ENCODE results near the gene ZNF581. TPM values are rescaled to one million over a fixed set of nuclear protein-coding genes. Genes with fewer than 3 reads are reported as not detected.

ZNF581 gene
- total and polyA plus RNA-seq, 4 donors: 2.1 to 7.3 (median 5.2) TPM

DNA sequence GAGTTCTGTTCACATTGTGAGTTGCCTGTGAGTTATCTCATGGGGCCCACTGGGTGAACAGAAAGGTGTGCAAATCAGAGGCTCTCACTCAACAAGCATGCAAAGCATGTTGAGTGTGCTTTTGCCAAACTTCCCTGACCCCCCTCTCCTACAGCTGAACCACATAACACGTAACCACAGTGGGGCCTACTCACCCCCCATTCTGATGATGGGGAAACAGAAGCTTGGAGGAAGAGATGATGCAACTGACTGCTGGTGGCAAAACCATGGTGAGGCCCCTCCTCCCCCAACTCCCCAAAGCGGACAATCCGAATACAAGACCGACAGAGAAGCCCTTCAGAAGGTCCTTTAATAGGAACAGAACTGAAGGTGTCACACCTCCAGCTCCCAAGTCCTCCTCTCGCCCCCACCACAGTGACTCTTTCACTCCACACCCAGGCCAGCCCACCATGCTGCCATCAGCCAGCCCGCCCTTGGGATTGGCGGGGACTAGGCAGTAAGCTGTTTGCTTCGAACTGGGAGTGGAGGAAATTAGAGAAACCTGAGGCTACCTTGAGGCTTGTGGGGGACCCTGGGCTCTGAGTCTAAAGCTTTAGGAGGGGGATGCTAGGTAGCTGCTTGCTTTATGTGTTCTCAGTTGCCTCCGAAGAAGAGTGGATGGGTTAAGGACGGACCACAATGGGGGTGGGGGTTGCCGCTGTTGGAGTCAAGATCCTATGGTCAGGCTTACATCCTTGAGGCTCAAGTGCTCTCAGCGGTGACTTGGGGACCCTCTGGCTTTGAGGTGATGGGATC lies 22.8 kb upstream of the ZNF581 start (continued):
- TF ChIP-seq, protein P1, sequence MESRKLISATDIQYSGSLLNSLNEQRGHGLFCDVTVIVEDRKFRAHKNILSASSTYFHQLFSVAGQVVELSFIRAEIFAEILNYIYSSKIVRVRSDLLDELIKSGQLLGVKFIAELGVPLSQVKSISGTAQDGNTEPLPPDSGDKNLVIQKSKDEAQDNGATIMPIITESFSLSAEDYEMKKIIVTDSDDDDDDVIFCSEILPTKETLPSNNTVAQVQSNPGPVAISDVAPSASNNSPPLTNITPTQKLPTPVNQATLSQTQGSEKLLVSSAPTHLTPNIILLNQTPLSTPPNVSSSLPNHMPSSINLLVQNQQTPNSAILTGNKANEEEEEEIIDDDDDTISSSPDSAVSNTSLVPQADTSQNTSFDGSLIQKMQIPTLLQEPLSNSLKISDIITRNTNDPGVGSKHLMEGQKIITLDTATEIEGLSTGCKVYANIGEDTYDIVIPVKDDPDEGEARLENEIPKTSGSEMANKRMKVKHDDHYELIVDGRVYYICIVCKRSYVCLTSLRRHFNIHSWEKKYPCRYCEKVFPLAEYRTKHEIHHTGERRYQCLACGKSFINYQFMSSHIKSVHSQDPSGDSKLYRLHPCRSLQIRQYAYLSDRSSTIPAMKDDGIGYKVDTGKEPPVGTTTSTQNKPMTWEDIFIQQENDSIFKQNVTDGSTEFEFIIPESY (IDR thresholded peaks at IDR 0.05): no peak
- TF ChIP-seq RXRA (IDR thresholded peaks at IDR 0.05): no peak
- no peak for TF ChIP-seq NR2F2 (IDR thresholded peaks at IDR 0.05)
- TF ChIP-seq HNF4A (conservative IDR thresholded peaks at IDR 0.05): no peak
- TF ChIP-seq HNF4G (IDR thresholded peaks at IDR 0.05): no peak
- no peak for TF ChIP-seq GABPA (IDR thresholded peaks at IDR 0.05 in 1 of 2, conservative IDR thresholded peaks at IDR 0.05 in 1 of 2)

DNA sequence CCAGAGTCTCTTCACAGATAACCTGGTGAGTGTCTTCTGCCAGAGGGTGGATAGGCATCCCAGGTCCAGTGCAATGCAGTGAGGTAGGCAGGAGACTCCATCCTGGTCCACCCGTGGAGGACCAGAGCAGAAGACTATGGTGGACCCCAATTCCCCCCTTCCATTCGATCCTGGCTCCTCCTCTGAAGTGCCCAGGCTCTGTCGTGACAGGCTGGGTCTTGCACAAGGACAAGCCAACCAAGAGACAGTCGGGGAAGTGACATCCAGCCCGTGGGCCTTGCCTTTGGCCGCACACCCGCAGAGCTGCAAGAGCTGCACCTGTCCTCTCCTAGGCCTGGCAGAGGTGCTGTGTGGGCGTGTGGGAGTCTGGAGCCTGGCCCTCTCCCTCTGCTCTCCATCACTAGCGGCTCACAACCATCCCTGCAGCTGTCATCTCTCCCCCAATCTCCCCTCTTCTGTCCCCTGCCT lies 22.2 kb upstream of the ZNF581 start:
- H3K27ac ChIP-seq (ENCODE audit: low read depth in 1 of 2, low read length in 2 of 2): no peak overlapping the region
- WGBS: 87% methylated on average over 9 of the region's 9 CpGs
- no peak for DNase-seq (ENCODE audit: low spot score)

More for the DNA sequence above, 22.2 kb upstream of the ZNF581 start:
- Histone ChIP-seq H3K36me3 (ENCODE audit: control insufficient read depth in 4 of 4, insufficient read depth in 3 of 4, low read depth in 1 of 4, low read length in 3 of 4) (peaks cover 0 to 10% (median 7%) of the 10 kb centered on the region in 4 donors), H3K4me1 (ENCODE audit: control insufficient read depth in 4 of 4, insufficient read depth in 4 of 4, low read length in 3 of 4) (peaks cover 0 to 12% (median 7%) of the 10 kb centered on the region in 4 donors), H3K9ac (ENCODE audit: low read depth in 1 of 2, low read length in 2 of 2) (no peak overlapping the region), H3K27me3 (ENCODE audit: control insufficient read depth in 4 of 4, insufficient read depth in 4 of 4, low read length in 3 of 4) (no peaks in the 10 kb centered on the region), H3K9me3 (ENCODE audit: control insufficient read depth in 4 of 4, low read length in 3 of 4) (no peaks in the 10 kb centered on the region), H3K4me3 (ENCODE audit: low read depth in 1 of 3, low read length in 3 of 3) (no peak overlapping the region)
- TF ChIP-seq YY1 (IDR thresholded peaks at IDR 0.05): no peak
- TF ChIP-seq, protein P2, sequence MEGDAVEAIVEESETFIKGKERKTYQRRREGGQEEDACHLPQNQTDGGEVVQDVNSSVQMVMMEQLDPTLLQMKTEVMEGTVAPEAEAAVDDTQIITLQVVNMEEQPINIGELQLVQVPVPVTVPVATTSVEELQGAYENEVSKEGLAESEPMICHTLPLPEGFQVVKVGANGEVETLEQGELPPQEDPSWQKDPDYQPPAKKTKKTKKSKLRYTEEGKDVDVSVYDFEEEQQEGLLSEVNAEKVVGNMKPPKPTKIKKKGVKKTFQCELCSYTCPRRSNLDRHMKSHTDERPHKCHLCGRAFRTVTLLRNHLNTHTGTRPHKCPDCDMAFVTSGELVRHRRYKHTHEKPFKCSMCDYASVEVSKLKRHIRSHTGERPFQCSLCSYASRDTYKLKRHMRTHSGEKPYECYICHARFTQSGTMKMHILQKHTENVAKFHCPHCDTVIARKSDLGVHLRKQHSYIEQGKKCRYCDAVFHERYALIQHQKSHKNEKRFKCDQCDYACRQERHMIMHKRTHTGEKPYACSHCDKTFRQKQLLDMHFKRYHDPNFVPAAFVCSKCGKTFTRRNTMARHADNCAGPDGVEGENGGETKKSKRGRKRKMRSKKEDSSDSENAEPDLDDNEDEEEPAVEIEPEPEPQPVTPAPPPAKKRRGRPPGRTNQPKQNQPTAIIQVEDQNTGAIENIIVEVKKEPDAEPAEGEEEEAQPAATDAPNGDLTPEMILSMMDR (IDR thresholded peaks at IDR 0.05; ENCODE audit: low read depth, low read length, missing input control): no peak
- no peak for TF ChIP-seq JUND (IDR thresholded peaks at IDR 0.05)
- no peak for TF ChIP-seq HNF4G (IDR thresholded peaks at IDR 0.05)
- TF ChIP-seq RXRA (IDR thresholded peaks at IDR 0.05): no peak
- TF ChIP-seq EGR1 (IDR thresholded peaks at IDR 0.05; ENCODE audit: low read depth in 2 of 2): no peak
- no peak for TF ChIP-seq HNF4A (conservative IDR thresholded peaks at IDR 0.05)
- TF ChIP-seq, protein P1 (IDR thresholded peaks at IDR 0.05): no peak
- TF ChIP-seq, protein P3, sequence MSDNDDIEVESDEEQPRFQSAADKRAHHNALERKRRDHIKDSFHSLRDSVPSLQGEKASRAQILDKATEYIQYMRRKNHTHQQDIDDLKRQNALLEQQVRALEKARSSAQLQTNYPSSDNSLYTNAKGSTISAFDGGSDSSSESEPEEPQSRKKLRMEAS (IDR thresholded peaks at IDR 0.05): no peak
- no peak for TF ChIP-seq NR2F2 (IDR thresholded peaks at IDR 0.05)
- no peak for TF ChIP-seq FOXA1 (IDR thresholded peaks at IDR 0.05)
- TF ChIP-seq, protein P4, sequence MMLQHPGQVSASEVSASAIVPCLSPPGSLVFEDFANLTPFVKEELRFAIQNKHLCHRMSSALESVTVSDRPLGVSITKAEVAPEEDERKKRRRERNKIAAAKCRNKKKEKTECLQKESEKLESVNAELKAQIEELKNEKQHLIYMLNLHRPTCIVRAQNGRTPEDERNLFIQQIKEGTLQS (IDR thresholded peaks at IDR 0.05): no peak
- TF ChIP-seq FOXA2 (IDR thresholded peaks at IDR 0.05): no peak
- TF ChIP-seq, protein P5, sequence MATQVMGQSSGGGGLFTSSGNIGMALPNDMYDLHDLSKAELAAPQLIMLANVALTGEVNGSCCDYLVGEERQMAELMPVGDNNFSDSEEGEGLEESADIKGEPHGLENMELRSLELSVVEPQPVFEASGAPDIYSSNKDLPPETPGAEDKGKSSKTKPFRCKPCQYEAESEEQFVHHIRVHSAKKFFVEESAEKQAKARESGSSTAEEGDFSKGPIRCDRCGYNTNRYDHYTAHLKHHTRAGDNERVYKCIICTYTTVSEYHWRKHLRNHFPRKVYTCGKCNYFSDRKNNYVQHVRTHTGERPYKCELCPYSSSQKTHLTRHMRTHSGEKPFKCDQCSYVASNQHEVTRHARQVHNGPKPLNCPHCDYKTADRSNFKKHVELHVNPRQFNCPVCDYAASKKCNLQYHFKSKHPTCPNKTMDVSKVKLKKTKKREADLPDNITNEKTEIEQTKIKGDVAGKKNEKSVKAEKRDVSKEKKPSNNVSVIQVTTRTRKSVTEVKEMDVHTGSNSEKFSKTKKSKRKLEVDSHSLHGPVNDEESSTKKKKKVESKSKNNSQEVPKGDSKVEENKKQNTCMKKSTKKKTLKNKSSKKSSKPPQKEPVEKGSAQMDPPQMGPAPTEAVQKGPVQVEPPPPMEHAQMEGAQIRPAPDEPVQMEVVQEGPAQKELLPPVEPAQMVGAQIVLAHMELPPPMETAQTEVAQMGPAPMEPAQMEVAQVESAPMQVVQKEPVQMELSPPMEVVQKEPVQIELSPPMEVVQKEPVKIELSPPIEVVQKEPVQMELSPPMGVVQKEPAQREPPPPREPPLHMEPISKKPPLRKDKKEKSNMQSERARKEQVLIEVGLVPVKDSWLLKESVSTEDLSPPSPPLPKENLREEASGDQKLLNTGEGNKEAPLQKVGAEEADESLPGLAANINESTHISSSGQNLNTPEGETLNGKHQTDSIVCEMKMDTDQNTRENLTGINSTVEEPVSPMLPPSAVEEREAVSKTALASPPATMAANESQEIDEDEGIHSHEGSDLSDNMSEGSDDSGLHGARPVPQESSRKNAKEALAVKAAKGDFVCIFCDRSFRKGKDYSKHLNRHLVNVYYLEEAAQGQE (IDR thresholded peaks at IDR 0.05): no peak
- no peak for TF ChIP-seq TAF1 (conservative IDR thresholded peaks at IDR 0.05)
- no peak for TF ChIP-seq SP1 (IDR thresholded peaks at IDR 0.05)

Data from liver (tissue), 9 donors.